Measurements from ENCODE around the gene FKTN. TPM values are rescaled to one million over a fixed set of nuclear protein-coding genes. Genes with fewer than 3 reads are reported as not detected.
A peak's percentile ranks its signal among the peaks of the same experiment; 100 is the strongest.

FKTN gene
- total RNA-seq, 1 experiment from 2014 or later: 8.6 TPM

GRCh38 chr9:105535920-105536668 is 21.8 kb upstream of the FKTN start:
- intact Hi-C loops (cut with micrococcal nuclease; ENCODE audit: unreplicated experiment): no loop called here
- H3K4me1 Mint-ChIP-seq (ENCODE audit: low read depth, unreplicated experiment): no peaks in the 10 kb centered on the region
- H3K27ac Mint-ChIP-seq (ENCODE audit: unreplicated experiment): no peak overlapping the region
- DNase-seq: no peak
- no peaks in the 10 kb centered on the region for H3K36me3 Mint-ChIP-seq (ENCODE audit: insufficient read depth, unreplicated experiment)
- no peaks in the 10 kb centered on the region for H3K9me3 Mint-ChIP-seq (ENCODE audit: low read depth, unreplicated experiment)
- CTCF ChIA-PET: no interaction called here
- no peaks in the 10 kb centered on the region for H3K27me3 Mint-ChIP-seq (ENCODE audit: unreplicated experiment)
- no peak for TF ChIP-seq CTCF (IDR thresholded peaks at IDR 0.05; ENCODE audit: unreplicated experiment)
- BruUV-seq (replicated peaks): no TSS peak
- no peak overlapping the region for H3K4me3 Mint-ChIP-seq (ENCODE audit: low read depth, unreplicated experiment)

GRCh38 chr9:105539452-105539851 is 18.5 kb upstream of the FKTN start:
- TF ChIP-seq CTCF (IDR thresholded peaks at IDR 0.05; ENCODE audit: unreplicated experiment): no peak
- intact Hi-C loops (cut with micrococcal nuclease; ENCODE audit: unreplicated experiment): no loop called here
- H3K4me1 Mint-ChIP-seq (ENCODE audit: low read depth, unreplicated experiment): no peaks in the 10 kb centered on the region
- H3K9me3 Mint-ChIP-seq (ENCODE audit: low read depth, unreplicated experiment): no peaks in the 10 kb centered on the region
- H3K27ac Mint-ChIP-seq (ENCODE audit: unreplicated experiment): no peak overlapping the region
- H3K4me3 Mint-ChIP-seq (ENCODE audit: low read depth, unreplicated experiment): no peak overlapping the region
- no TSS peak for BruUV-seq (replicated peaks)
- no peaks in the 10 kb centered on the region for H3K27me3 Mint-ChIP-seq (ENCODE audit: unreplicated experiment)
- CTCF ChIA-PET: no interaction called here
- peak; percentile 2 for DNase-seq
- H3K36me3 Mint-ChIP-seq (ENCODE audit: insufficient read depth, unreplicated experiment): no peaks in the 10 kb centered on the region

GRCh38 chr9:105541838-105542237 is 16.1 kb upstream of the FKTN start:
- Mint-ChIP-seq H3K27me3 (ENCODE audit: unreplicated experiment) (no peaks in the 10 kb centered on the region), H3K4me3 (ENCODE audit: low read depth, unreplicated experiment) (no peak overlapping the region), H3K9me3 (ENCODE audit: low read depth, unreplicated experiment) (no peaks in the 10 kb centered on the region), H3K27ac (ENCODE audit: unreplicated experiment) (no peak overlapping the region), H3K4me1 (ENCODE audit: low read depth, unreplicated experiment) (no peaks in the 10 kb centered on the region), H3K36me3 (ENCODE audit: insufficient read depth, unreplicated experiment) (no peaks in the 10 kb centered on the region)
- no peak for DNase-seq
- intact Hi-C loops (cut with micrococcal nuclease; ENCODE audit: unreplicated experiment): no loop called here
- TF ChIP-seq CTCF (IDR thresholded peaks at IDR 0.05; ENCODE audit: unreplicated experiment): no peak
- CTCF ChIA-PET: no interaction called here
- BruUV-seq (replicated peaks): no TSS peak

- Mint-ChIP-seq H3K4me3 (ENCODE audit: low read depth, unreplicated experiment) (no peak overlapping the region), H3K4me1 (ENCODE audit: low read depth, unreplicated experiment) (peaks cover 8% of the 10 kb centered on the region), H3K36me3 (ENCODE audit: insufficient read depth, unreplicated experiment) (peaks cover 15% of the 10 kb centered on the region), H3K27ac (ENCODE audit: unreplicated experiment) (no peak overlapping the region), H3K27me3 (ENCODE audit: unreplicated experiment) (no peaks in the 10 kb centered on the region), H3K9me3 (ENCODE audit: low read depth, unreplicated experiment) (peaks cover 3% of the 10 kb centered on the region)
- CTCF ChIA-PET: no interaction called here
- TF ChIP-seq CTCF (IDR thresholded peaks at IDR 0.05; ENCODE audit: unreplicated experiment): no peak
- BruUV-seq (replicated peaks): no TSS peak
- intact Hi-C loops (cut with micrococcal nuclease; ENCODE audit: unreplicated experiment): no loop called here
- no peak for DNase-seq
Measured at GRCh38 chr9:105554042-105554441, 3.9 kb upstream of the FKTN start.
